GM19025 (cell line): ENCODE results near the gene MIR17HG.
"Not testable (repeated sequence)": the region's sequence is repeated elsewhere in the genome, so short reads cannot be mapped to it uniquely, and the experiment has no call there.

Source experiments
- ATAC-seq: cut with Tn5 transposase; IDR thresholded peaks from one replicate; pipeline ENCODE4 v1.9.1; 2021; ENCODE audit warnings: mild to moderate bottlenecking, low read depth, moderate library complexity; ENCODE audit not compliant: unreplicated experiment

Gene MIR17HG

GRCh38 chr13:91347202-91347995 is at the start of gene MIR17HG:
MIR17HG (plus strand) TSS chr13:91347687.
- ATAC-seq, result peak; percentile 46

DNA sequence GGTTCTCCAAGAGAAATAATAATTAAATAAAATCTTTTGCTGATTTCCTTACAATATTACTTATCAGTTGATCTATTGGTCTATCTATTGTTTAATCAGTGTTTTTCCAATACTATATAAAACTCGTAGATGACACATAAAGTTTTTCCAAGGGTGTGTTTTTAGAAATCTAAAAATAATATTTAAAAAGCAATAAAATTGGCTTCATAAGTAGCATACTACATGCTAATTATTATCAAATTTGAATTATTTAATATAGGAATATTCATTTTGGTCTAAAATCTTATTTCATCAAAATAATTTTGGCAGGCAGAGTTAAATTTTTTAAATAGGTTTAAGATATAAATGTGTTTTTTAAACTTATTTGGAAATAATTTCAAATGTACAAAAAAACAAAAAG is 49.4 kb upstream of the MIR17HG start:
- ATAC-seq, result no peak

- peak; percentile 74 for ATAC-seq
Measured at GRCh38 chr13:91302111-91302510, 45.4 kb upstream of the MIR17HG start.

DNA sequence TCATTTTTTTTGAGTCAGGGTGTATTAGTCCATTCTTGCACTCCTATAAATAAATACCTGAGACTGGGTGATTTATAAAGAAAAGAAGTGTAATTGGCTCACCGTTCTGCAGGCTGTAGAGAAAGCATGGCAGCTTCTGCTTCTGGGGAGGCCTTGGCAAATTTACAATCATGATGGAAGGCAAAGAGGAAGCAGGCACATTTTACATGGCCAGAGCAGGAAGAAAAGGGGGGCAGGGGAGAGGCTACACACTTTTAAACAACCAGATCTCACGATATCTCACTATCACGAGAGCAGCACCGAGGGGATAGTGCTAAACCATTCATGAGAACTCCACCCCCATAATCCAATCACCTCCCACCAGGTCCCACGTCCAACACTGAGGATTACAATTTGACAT is 44.5 kb upstream of the MIR17HG start:
- no peak for ATAC-seq

GRCh38 chr13:91304741-91305140 is 42.7 kb upstream of the MIR17HG start:
- no peak for ATAC-seq

GRCh38 chr13:91305652-91306051 is 41.8 kb upstream of the MIR17HG start:
- ATAC-seq, result no peak

DNA sequence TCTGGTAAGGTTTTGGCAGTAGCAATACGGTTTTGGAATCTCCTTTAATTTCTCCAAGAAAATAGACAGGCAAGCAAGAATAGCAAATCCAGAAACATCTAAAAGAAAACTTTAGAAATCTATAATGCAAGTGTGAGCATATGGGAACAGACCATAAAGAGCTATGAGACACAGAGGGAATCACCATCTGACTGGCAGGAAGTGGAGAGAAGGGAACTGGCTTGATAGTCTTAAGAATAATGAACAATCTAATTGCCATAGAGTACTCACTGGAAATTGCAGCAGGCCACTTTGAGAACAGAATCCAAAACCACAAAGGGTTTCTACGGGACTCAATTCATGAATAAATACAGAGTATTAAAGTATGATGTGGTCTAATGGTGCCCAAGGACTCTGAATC is 39.6 kb upstream of the MIR17HG start:
- ATAC-seq, result no peak

DNA sequence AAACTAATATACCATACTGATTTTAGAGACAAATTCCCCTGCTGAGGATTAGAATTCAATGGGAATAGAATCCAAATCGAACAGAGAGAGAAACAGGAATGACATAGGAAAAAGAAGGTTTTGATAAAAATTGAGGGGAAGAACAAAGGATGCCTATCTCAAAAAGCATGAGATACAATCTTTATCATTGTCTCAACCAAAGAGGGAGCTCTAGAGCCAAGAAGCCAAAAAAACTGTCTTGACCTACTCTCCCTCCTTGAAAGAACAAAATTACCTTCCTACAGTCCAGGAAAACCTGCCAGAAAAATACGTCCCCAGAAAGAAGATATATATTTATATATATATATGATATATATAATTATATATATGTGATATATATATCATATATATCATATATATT is 39.2 kb upstream of the MIR17HG start:
- no peak for ATAC-seq

DNA sequence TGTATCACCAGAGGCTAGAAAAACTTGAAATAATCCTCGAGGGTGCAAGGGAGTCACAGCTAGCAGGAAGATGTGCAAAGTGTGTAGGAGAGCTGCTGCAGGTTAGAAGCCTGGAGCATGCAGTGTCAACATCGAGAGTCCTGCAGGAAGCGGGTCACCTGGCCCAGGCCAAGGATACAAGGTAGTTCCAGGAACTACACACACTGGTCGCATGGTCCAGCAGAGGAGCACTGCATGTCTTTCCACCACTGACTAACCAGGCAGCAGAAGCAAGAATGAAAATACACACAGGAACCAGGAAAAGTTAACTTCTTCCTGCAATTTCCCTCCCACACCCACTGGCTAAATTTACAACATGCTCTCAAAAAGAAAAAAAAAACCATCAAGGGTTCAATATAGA is 36.0 kb upstream of the MIR17HG start:
- ATAC-seq, result no peak

GRCh38 chr13:91312324-91312723 is 35.2 kb upstream of the MIR17HG start:
- no peak for ATAC-seq

DNA sequence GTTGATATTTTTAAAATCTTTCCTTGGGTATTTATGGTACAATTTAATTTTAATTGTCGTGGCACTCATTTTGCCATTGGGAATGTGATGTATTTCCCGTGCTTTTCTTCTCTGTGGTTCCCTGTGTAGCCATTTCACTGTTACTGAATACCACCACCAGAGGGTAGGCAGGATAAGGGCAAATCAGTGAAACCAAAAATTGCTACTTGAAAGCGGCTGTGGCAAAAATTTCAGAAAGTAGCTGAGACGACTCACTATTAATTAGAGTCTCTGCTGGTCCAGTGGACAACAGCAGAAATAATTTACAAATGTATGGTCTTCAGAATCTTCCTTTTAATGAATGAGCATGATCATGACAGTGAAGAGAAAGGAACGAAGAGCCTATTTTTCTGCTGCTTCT is 34.4 kb upstream of the MIR17HG start:
- ATAC-seq, result peak; percentile 69

DNA sequence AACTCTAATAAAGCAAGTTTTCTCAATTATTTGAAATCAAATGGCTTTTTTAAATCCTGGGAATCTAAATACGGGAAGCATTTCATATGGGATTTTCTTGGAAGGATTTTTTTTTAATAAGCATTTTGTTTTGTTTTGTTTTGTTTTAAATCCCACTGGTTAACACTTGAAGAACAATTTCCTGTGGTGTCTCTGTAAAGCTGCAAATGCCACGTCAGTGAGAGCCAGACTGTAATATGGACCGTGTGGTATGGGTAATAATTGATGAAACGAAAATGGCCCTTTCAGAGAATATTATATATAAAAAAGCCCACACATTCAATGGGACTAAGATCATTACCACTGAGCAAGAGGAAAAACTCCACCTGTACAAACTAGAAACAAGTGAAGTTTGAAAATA is 33.9 kb upstream of the MIR17HG start:
- peak; percentile 61 for ATAC-seq

DNA sequence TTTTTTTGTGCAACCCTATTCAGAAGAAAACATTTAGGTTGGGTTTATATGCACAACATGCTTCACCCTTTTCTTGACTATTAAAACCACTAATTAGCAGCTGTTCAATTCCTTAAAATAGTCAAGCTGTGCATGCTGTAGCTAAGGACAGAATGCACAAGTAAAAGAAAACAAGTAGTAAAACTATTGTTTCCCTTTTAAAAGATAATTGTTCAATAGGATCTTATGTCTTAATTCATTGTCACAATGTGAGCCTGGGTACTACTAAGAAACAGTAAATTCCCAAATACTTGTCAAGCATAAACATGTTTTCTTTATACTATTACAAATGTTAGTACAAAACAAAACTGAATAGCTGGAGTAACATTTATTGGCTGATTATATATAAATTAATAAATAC is 32.6 kb upstream of the MIR17HG start:
- ATAC-seq, result no peak

DNA sequence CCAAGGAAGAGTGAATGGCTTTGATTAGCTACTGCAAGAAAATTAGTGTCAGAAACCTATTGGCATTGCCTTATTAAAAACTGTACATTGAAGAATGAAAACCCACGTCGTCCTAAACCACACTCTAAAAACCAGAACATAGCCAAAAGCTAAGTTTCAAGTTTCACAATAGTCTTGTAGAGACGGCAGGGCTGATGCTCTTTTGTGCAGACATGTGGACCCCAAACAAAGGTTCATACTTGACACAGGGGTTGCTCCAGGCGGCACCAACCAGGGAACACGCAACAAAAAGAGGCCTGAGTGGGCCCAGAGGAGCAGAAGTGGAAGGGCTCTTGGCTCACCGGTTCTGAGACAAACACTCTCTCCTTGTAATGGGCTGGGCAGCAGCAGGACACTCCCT is 28.6 kb upstream of the MIR17HG start:
- ATAC-seq, result no peak

- ATAC-seq, result no peak
Measured at GRCh38 chr13:91319996-91320395, 27.5 kb upstream of the MIR17HG start.

DNA sequence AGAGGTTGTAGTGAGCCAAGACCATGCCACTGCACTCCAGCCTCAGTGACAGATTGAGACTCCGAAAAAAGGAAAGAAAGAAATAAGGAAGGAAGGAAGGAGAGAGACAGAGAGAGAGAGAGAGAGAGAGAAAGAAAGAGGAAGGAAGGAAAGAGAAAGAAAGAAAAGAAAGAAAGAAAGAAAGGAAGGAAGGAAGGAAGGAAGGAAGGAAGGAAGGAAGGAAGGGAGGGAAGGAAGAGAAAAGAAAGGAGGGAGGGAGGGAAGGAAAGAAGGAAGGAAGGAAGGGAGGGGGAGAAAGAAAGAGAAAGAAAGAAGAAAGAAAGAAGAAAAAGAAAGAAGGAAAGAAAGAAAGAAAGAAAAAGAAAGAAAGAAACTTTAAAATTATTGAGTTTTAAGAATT is 26.5 kb upstream of the MIR17HG start:
- not testable (repeated sequence) for ATAC-seq

DNA sequence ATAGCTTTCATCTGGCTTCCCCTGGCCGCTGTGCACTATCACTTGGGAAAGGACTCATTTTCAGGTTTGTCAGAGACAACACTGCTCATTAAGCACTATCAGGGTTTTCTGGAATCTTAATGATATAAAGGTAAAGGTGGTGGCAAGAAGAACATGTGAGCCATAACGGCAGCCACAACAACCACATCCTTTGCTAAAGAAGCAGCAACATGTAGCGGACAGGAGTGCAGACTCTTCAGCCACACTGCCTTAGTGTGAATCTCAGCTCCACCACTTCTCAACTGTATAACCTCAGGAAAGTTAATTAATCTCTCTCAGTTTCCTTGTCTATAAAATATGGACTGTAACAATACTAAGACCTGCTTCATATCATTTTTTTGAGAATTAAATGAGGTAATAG is 24.1 kb upstream of the MIR17HG start:
- ATAC-seq, result no peak

DNA sequence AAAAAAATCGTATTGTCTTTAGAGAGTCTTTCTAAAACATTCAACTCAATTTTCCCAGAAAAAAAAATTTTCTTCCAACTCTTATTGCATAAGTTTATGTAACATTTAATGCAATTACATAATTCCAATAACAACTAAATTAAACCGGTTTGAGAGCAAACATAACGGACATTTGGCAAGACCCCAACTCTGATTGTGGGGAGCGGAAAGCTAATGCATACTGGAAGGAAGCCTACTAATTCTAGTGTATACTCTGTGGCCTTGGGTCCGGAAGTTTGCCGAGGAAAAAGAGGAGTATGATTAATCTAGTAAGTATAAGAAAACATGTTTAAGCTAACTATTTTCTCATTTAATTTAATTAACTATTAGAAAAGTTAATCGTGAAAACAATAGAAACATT is 21.3 kb upstream of the MIR17HG start:
- ATAC-seq, result no peak

DNA sequence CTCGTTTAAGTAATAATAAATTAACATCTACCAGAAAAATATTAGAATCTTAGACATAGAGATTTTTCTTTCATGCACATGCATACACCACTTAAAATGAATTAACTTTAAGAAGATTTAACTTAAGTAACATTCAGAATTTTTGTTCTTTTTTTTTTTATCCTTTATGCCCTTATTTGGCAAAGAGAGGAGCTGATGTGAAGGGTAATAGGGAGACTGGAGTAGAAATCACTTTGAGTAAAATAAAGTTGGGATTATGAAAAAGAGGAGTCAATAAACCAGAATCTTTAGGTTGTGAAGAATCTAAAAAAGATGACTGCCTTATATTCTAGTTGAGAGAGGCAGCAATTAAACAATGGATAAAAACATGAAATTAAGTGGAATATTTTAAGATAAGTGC is 18.8 kb upstream of the MIR17HG start:
- no peak for ATAC-seq

DNA sequence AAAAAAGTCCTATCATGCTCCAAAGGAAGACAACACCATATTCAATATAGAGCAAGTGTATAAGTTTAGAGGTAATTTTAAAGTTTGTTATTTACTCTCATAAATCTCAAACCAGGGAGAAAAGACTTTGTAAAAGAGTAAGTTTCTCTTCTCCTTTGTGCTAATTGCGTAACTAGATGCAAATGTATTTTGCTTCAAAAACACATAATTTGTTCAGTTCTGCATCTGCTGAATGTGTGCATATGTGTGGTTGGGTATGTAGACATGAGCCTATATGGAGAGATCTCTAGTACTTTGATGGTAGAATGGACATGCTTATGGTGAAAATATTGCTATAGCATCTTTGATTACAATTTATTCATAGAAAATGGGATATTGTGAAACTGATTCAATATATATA is 17.8 kb upstream of the MIR17HG start:
- ATAC-seq, result no peak

DNA sequence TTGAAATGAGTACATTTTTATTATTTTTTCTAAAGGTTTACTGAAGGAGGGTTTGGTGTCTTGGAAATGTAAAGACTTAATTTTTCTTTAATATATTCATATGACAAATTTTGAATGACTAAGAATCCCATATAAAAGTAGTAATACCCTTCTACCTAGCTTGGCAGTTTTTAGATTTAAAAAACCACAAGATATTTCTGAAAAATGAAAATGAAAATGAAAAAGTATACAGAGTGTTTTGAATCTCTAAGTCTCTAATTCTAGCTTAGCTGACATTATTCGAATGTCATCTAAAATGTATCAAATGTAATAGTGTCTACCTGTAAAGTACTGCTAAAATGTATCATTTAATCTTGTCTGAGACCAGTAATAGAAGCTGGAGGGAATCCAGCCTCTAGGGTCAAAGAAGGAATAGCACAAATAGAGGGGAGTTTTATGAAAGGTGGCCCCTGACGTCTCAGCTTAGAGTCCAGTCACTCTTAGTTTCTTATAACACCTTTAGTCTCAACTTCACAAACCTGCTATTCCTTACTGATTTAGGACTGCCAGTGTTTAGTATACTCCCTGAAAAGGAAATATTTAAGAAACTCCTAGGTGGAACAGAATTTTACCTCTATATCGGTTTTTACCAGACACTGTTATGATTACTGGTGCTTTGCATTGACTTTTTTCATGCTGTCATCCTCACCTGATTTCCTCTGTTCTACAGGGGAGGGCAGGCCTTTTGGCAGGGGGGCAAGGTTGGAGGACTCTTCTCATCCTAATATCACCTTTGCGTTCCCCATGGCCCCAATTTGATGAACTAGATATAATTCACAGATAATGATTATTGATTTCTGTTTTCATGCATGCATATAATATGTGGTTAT is 16.2 kb upstream of the MIR17HG start:
- ATAC-seq, result peak; percentile 82

GRCh38 chr13:91346062-91346461 is 1.4 kb upstream of the MIR17HG start:
- no peak for ATAC-seq
